ENCODE measurements around the gene SPTBN1.

SPTBN1 gene

DNA sequence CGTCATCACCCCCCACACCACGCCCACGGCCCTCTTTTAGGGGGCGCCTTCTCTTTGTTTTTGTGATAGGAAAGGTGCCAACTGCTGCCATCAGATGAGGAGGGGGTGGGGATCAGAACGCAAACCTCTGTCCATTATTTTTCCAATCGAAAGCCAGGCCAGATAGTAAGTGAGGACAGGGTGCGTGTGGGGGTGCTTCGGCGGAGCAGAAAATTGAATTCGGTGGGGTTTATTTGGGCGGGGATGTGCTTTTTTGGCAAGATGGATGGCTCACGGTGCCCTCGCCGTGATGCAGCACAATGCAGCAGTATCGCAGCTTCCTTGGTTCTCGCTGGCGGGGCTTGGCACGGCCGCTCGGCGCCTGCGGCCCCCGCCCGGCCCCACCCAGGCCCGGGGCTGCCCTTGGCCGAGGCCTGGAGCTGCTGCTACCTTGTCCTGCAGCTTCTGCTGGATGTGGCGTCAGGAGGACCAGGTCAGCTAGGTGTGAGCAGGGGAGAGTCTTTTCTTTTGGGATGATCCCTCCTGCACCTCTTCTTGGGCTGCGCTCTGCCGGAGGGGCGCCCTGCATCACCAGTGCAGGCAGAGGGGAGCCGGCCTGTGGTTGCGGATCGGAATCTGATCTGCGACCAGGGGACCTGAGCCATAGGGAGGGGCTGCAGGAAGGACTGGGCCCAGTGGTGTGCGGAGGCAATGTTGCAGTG, 1.3 kb downstream of the SPTBN1 start:
- H3K27ac ChIP-seq (ENCODE audit: low read depth, low read length, poor library complexity, severe bottlenecking) = no peak overlapping the region
- peak overlapping the region; percentile 61; the same call in 1 of the 2 replicates for H3K9ac ChIP-seq (ENCODE audit: low read length)
- H2AFZ ChIP-seq (ENCODE audit: low read length) = no peak overlapping the region

DNA sequence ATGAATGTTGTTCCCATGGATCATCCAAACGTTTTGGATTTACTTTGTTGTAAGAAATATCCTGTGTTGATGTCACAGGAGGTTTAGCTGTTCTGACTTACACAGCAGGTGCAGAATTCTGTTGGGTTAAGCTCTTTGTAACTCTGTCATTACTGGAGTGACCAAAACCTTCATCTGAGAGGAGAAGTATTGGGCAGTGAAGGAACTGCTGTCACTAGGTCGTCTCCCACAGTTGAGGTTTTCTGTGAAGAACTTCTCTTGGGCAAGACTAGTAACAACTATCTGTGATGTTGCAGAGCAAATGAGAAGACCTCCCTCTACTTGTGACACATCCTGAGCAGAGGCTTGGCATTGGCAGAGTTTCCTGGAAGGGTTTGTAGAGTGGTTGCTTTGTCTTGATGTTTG, 2.9 kb downstream of the SPTBN1 start:
- Histone ChIP-seq H3K27me3 (ENCODE audit: insufficient read depth, low read length) (no peaks in the 10 kb centered on the region; the same call in 1 of the 2 replicates), H3K9me2 (ENCODE audit: low read depth, low read length) (no peaks in the 10 kb centered on the region), H3K4me3 (ENCODE audit: low read depth, low read length, poor library complexity, severe bottlenecking) (no peak overlapping the region), H3K9me3 (ENCODE audit: low read length) (no peaks in the 10 kb centered on the region), H2AFZ (ENCODE audit: low read length) (no peak overlapping the region), H3K9ac (ENCODE audit: low read length) (no peak overlapping the region), H3K4me2 (ENCODE audit: low read length) (peak overlapping the region; percentile 85; the same call in 1 of the 2 replicates), H4K20me1 (ENCODE audit: insufficient read depth, low read length) (no peaks in the 10 kb centered on the region), H3K4me1 (ENCODE audit: insufficient read depth, low read length, severe bottlenecking) (peaks cover 39% of the 10 kb centered on the region), H3F3A (ENCODE audit: insufficient read depth, low read length) (no peaks in the 10 kb centered on the region), H3K36me3 (ENCODE audit: insufficient read depth, low read length) (no peaks in the 10 kb centered on the region), H3K79me2 (ENCODE audit: insufficient read depth, low read length) (no peaks in the 10 kb centered on the region), H3K27ac (ENCODE audit: low read depth, low read length, poor library complexity, severe bottlenecking) (no peak overlapping the region)
- no peak for TF ChIP-seq EZH2 (IDR thresholded peaks at IDR 0.05; ENCODE audit: borderline replicate concordance, low read length)

More for the DNA sequence above, 1.3 kb downstream of the SPTBN1 start:
- Histone ChIP-seq H3F3A (ENCODE audit: insufficient read depth, low read length) (no peaks in the 10 kb centered on the region), H3K36me3 (ENCODE audit: insufficient read depth, low read length) (no peaks in the 10 kb centered on the region), H3K9me2 (ENCODE audit: low read depth, low read length) (no peaks in the 10 kb centered on the region), H3K79me2 (ENCODE audit: insufficient read depth, low read length) (no peaks in the 10 kb centered on the region), H3K4me2 (ENCODE audit: low read length) (peak overlapping the region; percentile 85), H3K4me1 (ENCODE audit: insufficient read depth, low read length, severe bottlenecking) (peaks cover 39% of the 10 kb centered on the region), H4K20me1 (ENCODE audit: insufficient read depth, low read length) (no peaks in the 10 kb centered on the region), H3K27me3 (ENCODE audit: insufficient read depth, low read length) (no peaks in the 10 kb centered on the region; the same call in 1 of the 2 replicates), H3K9me3 (ENCODE audit: low read length) (no peaks in the 10 kb centered on the region), H3K4me3 (ENCODE audit: low read depth, low read length, poor library complexity, severe bottlenecking) (peak overlapping the region; percentile 74)
- TF ChIP-seq, protein P1, sequence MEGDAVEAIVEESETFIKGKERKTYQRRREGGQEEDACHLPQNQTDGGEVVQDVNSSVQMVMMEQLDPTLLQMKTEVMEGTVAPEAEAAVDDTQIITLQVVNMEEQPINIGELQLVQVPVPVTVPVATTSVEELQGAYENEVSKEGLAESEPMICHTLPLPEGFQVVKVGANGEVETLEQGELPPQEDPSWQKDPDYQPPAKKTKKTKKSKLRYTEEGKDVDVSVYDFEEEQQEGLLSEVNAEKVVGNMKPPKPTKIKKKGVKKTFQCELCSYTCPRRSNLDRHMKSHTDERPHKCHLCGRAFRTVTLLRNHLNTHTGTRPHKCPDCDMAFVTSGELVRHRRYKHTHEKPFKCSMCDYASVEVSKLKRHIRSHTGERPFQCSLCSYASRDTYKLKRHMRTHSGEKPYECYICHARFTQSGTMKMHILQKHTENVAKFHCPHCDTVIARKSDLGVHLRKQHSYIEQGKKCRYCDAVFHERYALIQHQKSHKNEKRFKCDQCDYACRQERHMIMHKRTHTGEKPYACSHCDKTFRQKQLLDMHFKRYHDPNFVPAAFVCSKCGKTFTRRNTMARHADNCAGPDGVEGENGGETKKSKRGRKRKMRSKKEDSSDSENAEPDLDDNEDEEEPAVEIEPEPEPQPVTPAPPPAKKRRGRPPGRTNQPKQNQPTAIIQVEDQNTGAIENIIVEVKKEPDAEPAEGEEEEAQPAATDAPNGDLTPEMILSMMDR (IDR thresholded peaks at IDR 0.05; ENCODE audit: low read length) = no peak; the same call in 1 of the 2 replicates
- TF ChIP-seq EZH2 (IDR thresholded peaks at IDR 0.05; ENCODE audit: borderline replicate concordance, low read length) = no peak

DNA sequence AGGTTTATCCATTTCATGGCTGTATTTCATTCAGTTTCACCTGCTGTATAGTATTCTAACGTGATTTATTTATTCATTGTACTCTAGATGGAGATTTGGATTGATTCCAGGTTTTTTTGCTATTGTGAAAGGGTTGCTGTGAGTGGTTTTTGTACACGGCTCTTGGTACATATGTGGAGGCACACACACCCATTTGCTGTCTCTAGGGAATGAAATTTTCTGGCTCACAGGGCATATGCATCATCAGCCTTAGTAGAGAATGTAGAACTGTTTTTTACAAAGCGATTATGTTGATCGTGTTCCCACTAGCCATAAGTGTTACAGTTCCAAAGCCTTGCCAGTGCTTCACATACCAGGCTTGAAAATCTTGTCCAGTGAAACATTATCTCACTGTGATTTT, 5.1 kb downstream of the SPTBN1 start:
- Histone ChIP-seq H3K27me3 (ENCODE audit: insufficient read depth, low read length) (no peaks in the 10 kb centered on the region), H3K27ac (ENCODE audit: low read depth, low read length, poor library complexity, severe bottlenecking) (no peak overlapping the region), H4K20me1 (ENCODE audit: insufficient read depth, low read length) (no peaks in the 10 kb centered on the region), H3K79me2 (ENCODE audit: insufficient read depth, low read length) (no peaks in the 10 kb centered on the region; the same call in 1 of the 2 replicates), H3K4me3 (ENCODE audit: low read depth, low read length, poor library complexity, severe bottlenecking) (no peak overlapping the region), H3K4me1 (ENCODE audit: insufficient read depth, low read length, severe bottlenecking) (peaks cover 28% of the 10 kb centered on the region), H2AFZ (ENCODE audit: low read length) (no peak overlapping the region), H3K9me2 (ENCODE audit: low read depth, low read length) (no peaks in the 10 kb centered on the region), H3K4me2 (ENCODE audit: low read length) (no peak overlapping the region), H3K9ac (ENCODE audit: low read length) (no peak overlapping the region), H3K9me3 (ENCODE audit: low read length) (no peaks in the 10 kb centered on the region), H3F3A (ENCODE audit: insufficient read depth, low read length) (no peaks in the 10 kb centered on the region), H3K36me3 (ENCODE audit: insufficient read depth, low read length) (no peaks in the 10 kb centered on the region)
- no peak for TF ChIP-seq EZH2 (IDR thresholded peaks at IDR 0.05; ENCODE audit: borderline replicate concordance, low read length)
- TF ChIP-seq, protein P1 (IDR thresholded peaks at IDR 0.05; ENCODE audit: low read length) = no peak

Measured in OCI-LY1 (cell line).